SU-DHL-6 (cell line): Measurements from ENCODE around the gene PITPNB.

Experiments
- H2AFZ ChIP-seq: fragments of 200-600 bp; sonication (generic); 2 replicates; pipeline ENCODE4 v1.6.1; 2014; ENCODE audit warnings: low read depth, mild to moderate bottlenecking, moderate library complexity, mixed read lengths, antibody characterized with exemption, low read length; ENCODE audit not compliant: severe bottlenecking
- H3F3A ChIP-seq: fragments of 200-600 bp; shearing (Covaris generic); 2 replicates; pipeline ENCODE4 v1.6.0; 2016; ENCODE audit warnings: antibody characterized with exemption, mild to moderate bottlenecking; ENCODE audit not compliant: insufficient read depth
- H3K27ac ChIP-seq: fragments of 200-600 bp; sonication (generic); 2 replicates; pipeline ENCODE4 v1.5.1; 2016; ENCODE audit warnings: low read depth, mild to moderate bottlenecking, low read length, moderate library complexity, mixed read lengths
- H3K27me3 ChIP-seq: fragments of 200-600 bp; sonication (generic), shearing (Covaris generic); 2 replicates; pipeline ENCODE4 v1.6.0; 2014; ENCODE audit warnings: mild to moderate bottlenecking, low read length
- H3K36me3 ChIP-seq: fragments of 200-600 bp; sonication (generic); 2 replicates; pipeline ENCODE4 v1.6.1; 2014; ENCODE audit warnings: mild to moderate bottlenecking, low read length, mixed read lengths
- H3K4me2 ChIP-seq: fragments of 300-600, 200-600 bp; shearing (Covaris generic), sonication (generic); 2 replicates; pipeline ENCODE4 v1.6.0; 2014; ENCODE audit warnings: low read length, low read depth, mild to moderate bottlenecking; ENCODE audit not compliant: poor library complexity, severe bottlenecking
- H3K4me3 ChIP-seq: fragments of 200-600 bp; sonication (generic); 2 replicates; pipeline ENCODE4 v1.5.1; 2014; ENCODE audit warnings: antibody characterized with exemption, low read length, mild to moderate bottlenecking, mixed read lengths; ENCODE audit not compliant: insufficient read depth, poor library complexity, severe bottlenecking
- H3K79me2 ChIP-seq: fragments of 200-600 bp; sonication (generic); 2 replicates; pipeline ENCODE4 v1.6.1; 2014; ENCODE audit warnings: mild to moderate bottlenecking, low read length, moderate library complexity; ENCODE audit not compliant: insufficient read depth
- H3K9ac ChIP-seq: fragments of 200-600 bp; sonication (generic); 2 replicates; pipeline ENCODE4 v1.7.0; 2014; ENCODE audit warnings: mild to moderate bottlenecking, low read length
- H3K9me2 ChIP-seq: fragments of 200-600 bp; sonication (generic); replicated peaks from 2 replicates; pipeline ENCODE4 v1.6.1; 2014; ENCODE audit warnings: low read length; ENCODE audit not compliant: insufficient read depth
- H3K9me3 ChIP-seq: fragments of 200-600 bp; sonication (generic); 2 replicates; pipeline ENCODE4 v1.6.1; 2014; ENCODE audit warnings: low read length, mixed read lengths; ENCODE audit not compliant: insufficient read depth
- H4K20me1 ChIP-seq: fragments of 200-600 bp; sonication (generic); 2 replicates; pipeline ENCODE4 v1.6.1; 2014; ENCODE audit warnings: low read depth, mild to moderate bottlenecking, antibody characterized with exemption, low read length, moderate library complexity, mixed read lengths
- EZH2phosphoT487 ChIP-seq: fragments of 200-600 bp; sonication (generic), shearing (Covaris generic); conservative IDR thresholded peaks from 2 replicates; pipeline ENCODE4 v1.6.1; 2018; ENCODE audit warnings: mild to moderate bottlenecking, antibody characterized with exemption, low read length, moderate library complexity, mixed read lengths
- TF ChIP-seq, protein P1 (sequence below): fragments of 200-600 bp; sonication (generic); IDR thresholded peaks from one replicate; pipeline ENCODE4 v1.5.1; 2017; ENCODE audit warnings: antibody characterized with exemption, mild to moderate bottlenecking, low read length, moderate library complexity; ENCODE audit not compliant: insufficient read depth, poor library complexity, severe bottlenecking

The PITPNB gene

GRCh38 chr22:27867085-27867952, 51.7 kb downstream of the PITPNB start:
- Histone ChIP-seq H2AFZ (no peak overlapping the region), H3K79me2 (peaks cover 19% of the 10 kb centered on the region; the same call in 1 of the 2 replicates), H4K20me1 (no peaks in the 10 kb centered on the region), H3K4me2 (no peak overlapping the region), H3K27me3 (no peaks in the 10 kb centered on the region), H3K27ac (no peak overlapping the region), H3K9me3 (no peaks in the 10 kb centered on the region), H3F3A (no peaks in the 10 kb centered on the region), H3K4me3 (no peak overlapping the region), H3K9me2 (no peaks in the 10 kb centered on the region), H3K9ac (no peak overlapping the region), H3K36me3 (peaks cover 17% of the 10 kb centered on the region; the same call in 1 of the 2 replicates)
- TF ChIP-seq EZH2phosphoT487 = no peak
- TF ChIP-seq, protein P1, sequence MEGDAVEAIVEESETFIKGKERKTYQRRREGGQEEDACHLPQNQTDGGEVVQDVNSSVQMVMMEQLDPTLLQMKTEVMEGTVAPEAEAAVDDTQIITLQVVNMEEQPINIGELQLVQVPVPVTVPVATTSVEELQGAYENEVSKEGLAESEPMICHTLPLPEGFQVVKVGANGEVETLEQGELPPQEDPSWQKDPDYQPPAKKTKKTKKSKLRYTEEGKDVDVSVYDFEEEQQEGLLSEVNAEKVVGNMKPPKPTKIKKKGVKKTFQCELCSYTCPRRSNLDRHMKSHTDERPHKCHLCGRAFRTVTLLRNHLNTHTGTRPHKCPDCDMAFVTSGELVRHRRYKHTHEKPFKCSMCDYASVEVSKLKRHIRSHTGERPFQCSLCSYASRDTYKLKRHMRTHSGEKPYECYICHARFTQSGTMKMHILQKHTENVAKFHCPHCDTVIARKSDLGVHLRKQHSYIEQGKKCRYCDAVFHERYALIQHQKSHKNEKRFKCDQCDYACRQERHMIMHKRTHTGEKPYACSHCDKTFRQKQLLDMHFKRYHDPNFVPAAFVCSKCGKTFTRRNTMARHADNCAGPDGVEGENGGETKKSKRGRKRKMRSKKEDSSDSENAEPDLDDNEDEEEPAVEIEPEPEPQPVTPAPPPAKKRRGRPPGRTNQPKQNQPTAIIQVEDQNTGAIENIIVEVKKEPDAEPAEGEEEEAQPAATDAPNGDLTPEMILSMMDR = no peak

DNA sequence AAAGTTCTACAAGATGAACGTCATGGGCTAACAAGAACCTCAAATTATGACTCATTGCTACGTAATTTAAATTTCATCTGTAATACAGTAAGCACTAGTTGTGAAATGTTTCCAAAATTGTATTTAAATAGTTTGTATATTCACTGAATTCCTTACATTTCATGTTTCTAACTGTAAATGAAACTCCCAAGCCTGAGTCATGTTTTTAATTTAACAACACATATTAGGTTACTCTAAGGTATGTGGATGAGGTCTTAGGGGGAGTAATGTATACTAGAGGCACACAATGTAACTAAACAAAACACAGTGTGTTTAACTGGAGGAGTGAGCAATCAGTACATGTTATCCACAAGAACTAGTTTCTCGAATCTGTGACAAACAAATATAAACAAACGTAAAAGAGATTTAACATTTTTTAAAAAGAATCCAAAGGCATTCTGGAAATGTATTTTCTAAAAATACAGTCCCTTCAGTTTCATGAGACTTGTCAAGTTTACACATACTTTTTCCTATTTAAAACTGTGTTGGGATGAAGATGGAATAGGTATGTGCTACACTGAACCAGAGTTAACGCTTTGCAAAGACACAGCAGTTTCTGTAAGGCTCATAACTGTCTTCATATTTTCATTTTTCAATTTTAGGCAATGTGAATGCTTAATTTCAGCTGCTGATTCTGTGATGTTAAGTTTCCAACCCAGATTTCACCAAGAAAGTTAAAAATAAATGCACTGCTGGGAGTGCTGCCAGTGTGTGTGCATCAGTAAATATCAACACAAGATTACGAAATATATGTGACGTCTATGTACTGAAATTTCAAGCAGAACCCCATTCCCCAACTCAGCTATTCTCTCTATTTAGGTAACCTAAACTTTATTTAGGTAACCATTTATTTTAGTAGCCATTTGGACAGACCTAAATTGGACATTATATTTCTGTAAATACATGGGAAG, 52.6 kb downstream of the PITPNB start:
- Histone ChIP-seq H3F3A (no peaks in the 10 kb centered on the region), H3K27me3 (no peaks in the 10 kb centered on the region), H3K36me3 (peaks cover 14% of the 10 kb centered on the region; the same call in 1 of the 2 replicates), H3K79me2 (peaks cover 19% of the 10 kb centered on the region; the same call in 1 of the 2 replicates), H2AFZ (no peak overlapping the region), H3K27ac (no peak overlapping the region), H3K9me3 (no peaks in the 10 kb centered on the region), H4K20me1 (no peaks in the 10 kb centered on the region), H3K9me2 (no peaks in the 10 kb centered on the region), H3K9ac (no peak overlapping the region), H3K4me3 (no peak overlapping the region), H3K4me2 (no peak overlapping the region)
- TF ChIP-seq, protein P1 = no peak
- TF ChIP-seq EZH2phosphoT487 = no peak

- Histone ChIP-seq H3K4me2 (no peak overlapping the region), H4K20me1 (no peaks in the 10 kb centered on the region; the same call in 1 of the 2 replicates), H3K36me3 (peaks cover 4% of the 10 kb centered on the region; the same call in 1 of the 2 replicates), H2AFZ (no peak overlapping the region), H3K9ac (no peak overlapping the region), H3K4me3 (no peak overlapping the region), H3K9me2 (no peaks in the 10 kb centered on the region), H3K27me3 (no peaks in the 10 kb centered on the region), H3K27ac (no peak overlapping the region), H3K9me3 (no peaks in the 10 kb centered on the region), H3K79me2 (peaks cover 15% of the 10 kb centered on the region; the same call in 1 of the 2 replicates), H3F3A (no peaks in the 10 kb centered on the region)
- TF ChIP-seq, protein P1 = no peak
- TF ChIP-seq EZH2phosphoT487 = no peak
These were observed 53.6 kb downstream of the PITPNB start for GRCh38 chr22:27865496-27865895.
